HCEC 1CT (cell line): Measurements from ENCODE around the gene HIVEP3.
A peak's percentile ranks its signal among the peaks of the same experiment; 100 is the strongest.

Experiments used
- DNase-seq: peaks from one replicate; pipeline ENCODE4 v3.0.0-alpha.2; 2017

Gene HIVEP3

GRCh38 chr1:41641941-41642527 is 276.7 kb downstream of the HIVEP3 start:
- DNase-seq, result no peak

GRCh38 chr1:41641475-41641814 is 277.3 kb downstream of the HIVEP3 start:
- no peak for DNase-seq

DNA sequence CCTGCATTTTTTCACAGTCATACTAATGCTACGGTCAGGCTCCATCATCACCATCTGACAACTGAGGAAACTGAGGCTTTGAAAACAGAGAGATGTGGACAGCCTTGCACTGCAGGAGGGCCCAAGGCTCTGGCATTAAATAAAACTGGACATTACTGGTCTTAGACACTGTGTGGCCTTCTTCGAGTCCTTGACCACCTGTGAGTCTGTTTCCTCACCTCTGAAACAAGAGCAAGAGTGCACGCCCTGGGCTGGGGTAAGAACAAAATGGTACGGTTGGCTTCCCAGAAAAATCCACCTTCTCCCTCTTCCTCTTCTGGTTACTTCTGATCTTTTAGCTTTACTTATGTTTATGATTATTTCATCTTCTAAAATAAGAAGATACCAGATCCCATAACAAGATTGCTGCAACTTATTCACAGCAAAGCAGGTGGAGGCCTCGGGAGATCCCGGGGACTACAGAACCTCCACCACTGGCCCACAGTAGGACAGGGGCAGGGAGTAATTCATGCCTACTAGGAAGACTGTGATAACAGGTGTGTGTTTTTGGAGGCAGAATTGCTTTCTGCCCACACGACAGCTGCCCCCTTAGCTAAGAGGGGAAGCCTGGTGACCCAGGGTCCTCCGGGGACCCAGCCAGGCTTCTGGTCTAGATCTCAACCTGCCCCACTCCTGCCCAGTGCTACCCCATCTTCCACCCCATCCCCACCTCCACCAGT is 277.8 kb downstream of the HIVEP3 start:
- no peak for DNase-seq

- DNase-seq, result no peak
Observed at GRCh38 chr1:41640141-41640751, 278.5 kb downstream of the HIVEP3 start.

GRCh38 chr1:41639332-41639936 is 279.3 kb downstream of the HIVEP3 start:
- DNase-seq, result peak; percentile 43

- DNase-seq, result no peak
Observed at GRCh38 chr1:41638086-41639024, 280.4 kb downstream of the HIVEP3 start.

GRCh38 chr1:41637367-41637766 is 281.4 kb downstream of the HIVEP3 start:
- DNase-seq, result no peak

- no peak for DNase-seq
Observed at GRCh38 chr1:41633764-41634163, 285.0 kb downstream of the HIVEP3 start.

- DNase-seq, result no peak
Observed at GRCh38 chr1:41632781-41633575, 285.7 kb downstream of the HIVEP3 start.

- peak; percentile 46 for DNase-seq
Observed at GRCh38 chr1:41631971-41632370, 286.8 kb downstream of the HIVEP3 start.

- no peak for DNase-seq
Observed at GRCh38 chr1:41631154-41631553, 287.6 kb downstream of the HIVEP3 start.

- DNase-seq, result peak; percentile 53
Observed at GRCh38 chr1:41629571-41629970, 289.2 kb downstream of the HIVEP3 start.

DNA sequence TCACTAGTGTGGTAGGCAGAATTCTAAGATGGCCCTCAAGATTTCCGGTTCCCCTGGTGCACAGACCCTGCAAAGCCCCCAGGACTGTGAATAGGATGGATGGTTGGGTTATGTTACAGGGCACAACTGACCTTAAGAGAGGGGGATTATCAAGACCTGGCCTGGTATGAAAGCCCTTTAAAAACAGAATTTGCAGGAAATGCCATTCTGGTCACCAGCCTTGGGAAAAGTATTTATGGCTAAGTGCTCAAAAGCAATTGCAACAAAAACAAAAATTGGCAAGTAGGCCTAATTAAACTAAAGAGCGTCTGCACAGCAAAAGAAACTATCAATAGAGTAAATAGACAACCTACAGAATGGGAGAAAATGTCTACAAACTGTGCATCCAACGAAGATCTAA is 289.6 kb downstream of the HIVEP3 start:
- DNase-seq, result no peak

DNA sequence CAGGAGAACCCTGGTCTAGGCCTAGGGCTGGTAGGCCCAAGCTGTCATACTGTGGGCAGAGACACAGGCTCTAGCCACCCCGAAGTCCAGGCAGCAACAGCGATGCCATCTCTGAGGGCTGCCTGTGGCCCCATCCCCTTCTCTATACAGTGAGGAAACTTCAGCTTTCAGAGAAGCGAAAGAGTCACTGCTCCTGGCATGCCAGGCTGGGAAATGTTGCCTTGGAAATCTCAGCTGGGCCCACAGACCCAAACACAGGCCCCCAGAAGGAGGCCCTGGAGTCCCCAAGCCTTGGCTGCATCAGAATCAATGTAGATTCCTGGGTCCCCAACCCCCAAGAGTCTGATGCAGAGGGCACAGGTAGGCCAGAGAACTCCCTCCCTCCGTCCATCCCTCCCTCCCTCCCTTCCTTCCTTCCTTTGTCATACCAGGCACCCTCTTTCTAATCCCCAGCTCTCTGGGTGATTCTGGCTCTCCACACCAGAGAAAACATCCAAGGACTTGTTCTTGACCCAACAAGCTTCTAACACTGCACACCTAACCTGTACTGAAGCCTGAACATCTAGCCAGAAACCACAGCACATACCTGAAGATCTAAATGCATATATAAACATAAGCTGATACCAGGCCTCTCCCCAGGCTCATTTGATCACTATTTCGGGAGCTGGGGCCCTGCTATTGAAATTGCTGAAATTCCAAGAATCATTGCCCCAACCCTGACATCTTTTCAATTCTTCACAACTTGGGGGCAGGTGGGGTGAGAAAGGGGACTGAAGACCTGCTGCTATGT is 291.0 kb downstream of the HIVEP3 start:
- DNase-seq, result no peak

DNA sequence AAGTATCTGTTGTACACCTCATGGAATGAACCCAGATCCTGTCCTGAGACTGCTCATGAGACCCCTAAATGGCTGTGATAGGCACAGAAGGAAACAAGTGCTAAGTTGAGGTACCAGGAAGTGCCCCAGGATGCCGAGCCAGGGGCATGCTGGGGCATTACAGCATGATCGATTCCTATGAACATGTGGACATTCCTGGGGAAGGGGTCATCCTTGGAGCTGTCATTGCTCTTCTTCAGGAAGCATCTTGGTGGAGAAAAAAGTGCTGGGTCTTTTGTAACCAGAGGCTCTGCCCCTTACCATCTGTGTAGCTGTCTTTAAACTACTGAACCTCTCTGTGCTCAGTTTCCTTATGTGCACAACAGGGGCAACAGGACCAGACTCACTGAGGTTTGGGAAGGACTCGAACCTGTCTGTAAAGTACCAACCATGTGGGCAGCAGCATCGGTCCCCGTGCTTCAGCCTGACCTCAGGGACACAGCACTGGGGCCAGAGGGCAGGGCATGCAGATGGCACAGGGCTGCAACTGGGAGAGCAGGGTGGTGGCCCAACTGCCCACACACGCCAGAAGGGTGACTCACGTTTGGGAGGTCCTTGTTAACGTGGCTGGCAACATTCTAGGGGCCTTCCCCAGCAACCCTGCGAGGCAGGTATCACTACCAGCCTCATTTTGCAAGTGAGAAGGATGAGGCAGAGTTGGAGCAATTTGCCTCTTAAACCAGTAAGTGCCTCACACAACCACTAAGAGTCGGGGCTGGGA is 291.9 kb downstream of the HIVEP3 start:
- no peak for DNase-seq

DNA sequence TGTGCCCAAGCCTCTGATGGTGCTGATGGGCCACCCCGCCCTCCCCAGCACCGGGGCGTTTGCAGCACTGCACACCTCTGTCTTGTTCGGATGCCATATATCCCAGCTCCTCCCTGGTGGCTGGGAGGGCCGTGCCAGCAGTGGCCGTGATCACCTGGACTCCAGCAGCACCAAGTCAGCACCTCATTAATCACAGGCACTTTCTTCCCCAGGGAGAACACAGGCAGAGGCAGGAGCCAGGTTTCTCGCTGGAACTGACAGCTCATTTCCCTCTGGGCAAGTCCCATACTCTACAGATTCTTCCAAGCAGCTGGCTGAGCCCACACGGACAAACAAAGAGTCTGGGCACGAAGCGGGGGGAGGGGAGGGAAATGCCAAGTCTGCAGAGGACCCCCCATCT is 292.6 kb downstream of the HIVEP3 start:
- DNase-seq, result no peak

- DNase-seq, result no peak
Observed at GRCh38 chr1:41623736-41624135, 295.0 kb downstream of the HIVEP3 start.

GRCh38 chr1:41622859-41623732 is 295.6 kb downstream of the HIVEP3 start:
- DNase-seq, result peak; percentile 23

GRCh38 chr1:41622402-41622801 is 296.3 kb downstream of the HIVEP3 start:
- no peak for DNase-seq
